NCI-H748 (cell line): ENCODE data around the gene PDGFD.
A peak's percentile ranks its signal among the peaks of the same experiment; 100 is the strongest.

Experiments
- DNase-seq: peaks from one replicate; lab custom pipeline; 2025; ENCODE audit not compliant: unreplicated experiment; lab: John Stamatoyannopoulos, UW

The PDGFD gene

DNA sequence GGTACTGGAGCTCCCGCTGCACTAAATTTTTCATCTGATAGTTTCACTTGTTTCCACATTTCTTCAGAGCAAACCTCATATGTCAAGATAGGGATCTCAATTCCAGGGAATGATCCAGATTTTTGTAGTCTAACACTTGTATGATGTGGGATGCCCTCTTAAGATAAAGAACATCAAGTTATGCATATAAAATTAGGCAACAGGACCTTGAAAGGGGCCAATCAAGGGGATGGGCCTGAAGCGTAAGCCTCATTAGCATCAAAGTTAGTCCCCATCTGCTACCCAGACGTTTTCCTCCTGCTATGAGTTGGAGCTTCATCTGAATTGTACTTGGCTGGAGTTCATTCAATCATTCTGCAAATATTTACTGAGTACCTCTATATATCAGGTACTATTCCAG, 17.5 kb downstream of the PDGFD start:
- DNase-seq = peak; percentile 58

GRCh38 chr11:104145062-104145461, 18.9 kb downstream of the PDGFD start:
- DNase-seq = no peak

DNA sequence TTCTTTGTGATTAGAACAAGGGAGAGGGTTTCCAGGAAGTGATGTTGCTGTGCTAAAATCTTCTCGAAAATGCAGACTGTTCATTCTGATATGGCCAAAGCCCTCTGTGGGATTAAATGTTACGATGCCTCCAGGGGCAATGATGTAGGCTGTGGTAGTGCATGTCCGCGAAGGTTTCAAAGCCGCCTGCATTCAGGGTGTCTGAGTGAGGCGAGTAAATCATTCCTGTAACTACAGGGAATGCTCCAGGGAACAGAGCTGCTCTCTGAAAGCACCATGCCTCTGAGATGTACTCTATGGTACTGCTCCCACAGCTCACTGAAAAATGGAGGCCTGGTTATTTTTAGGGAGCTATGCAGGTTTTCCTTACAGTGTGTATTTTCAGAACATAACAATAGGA, 21.2 kb downstream of the PDGFD start:
- DNase-seq = no peak

DNA sequence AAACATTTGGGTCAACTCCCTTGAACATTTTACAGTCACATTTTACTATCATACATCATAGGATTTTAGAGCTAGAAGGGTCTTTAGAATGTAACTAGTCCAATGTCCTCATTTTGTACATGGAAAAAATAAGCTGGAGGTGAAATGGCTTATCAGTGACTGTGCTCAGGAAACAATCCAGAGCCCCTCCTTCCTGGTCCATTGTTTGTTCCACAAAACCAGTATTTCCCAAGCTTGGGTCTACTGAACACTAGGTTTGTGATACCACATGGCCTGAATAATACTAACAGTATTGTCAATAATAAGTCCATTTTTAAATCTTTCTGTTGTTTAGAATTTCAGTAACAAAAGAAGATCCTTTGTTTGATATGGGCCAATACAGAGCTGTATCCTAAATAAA, 27.1 kb downstream of the PDGFD start:
- no peak for DNase-seq

DNA sequence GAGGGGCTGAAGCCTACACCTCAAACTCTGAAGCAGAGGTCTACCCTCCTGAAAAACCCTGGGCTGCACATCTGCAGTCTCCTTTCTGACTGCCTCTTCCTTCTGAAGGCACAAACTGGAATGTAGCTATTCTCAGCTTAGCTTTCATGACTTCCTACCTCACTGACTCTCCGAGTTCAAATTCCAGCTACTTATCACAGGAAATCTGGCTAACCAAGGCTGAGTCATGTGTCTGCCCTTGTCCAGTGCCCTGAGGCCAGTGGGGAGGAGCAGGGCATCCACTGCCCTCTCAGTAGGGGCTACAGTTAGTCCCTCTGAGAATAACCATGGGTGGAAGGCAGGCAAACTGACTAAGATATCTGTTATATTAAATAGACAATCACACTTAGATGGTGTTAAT, 29.2 kb downstream of the PDGFD start:
- DNase-seq = no peak

DNA sequence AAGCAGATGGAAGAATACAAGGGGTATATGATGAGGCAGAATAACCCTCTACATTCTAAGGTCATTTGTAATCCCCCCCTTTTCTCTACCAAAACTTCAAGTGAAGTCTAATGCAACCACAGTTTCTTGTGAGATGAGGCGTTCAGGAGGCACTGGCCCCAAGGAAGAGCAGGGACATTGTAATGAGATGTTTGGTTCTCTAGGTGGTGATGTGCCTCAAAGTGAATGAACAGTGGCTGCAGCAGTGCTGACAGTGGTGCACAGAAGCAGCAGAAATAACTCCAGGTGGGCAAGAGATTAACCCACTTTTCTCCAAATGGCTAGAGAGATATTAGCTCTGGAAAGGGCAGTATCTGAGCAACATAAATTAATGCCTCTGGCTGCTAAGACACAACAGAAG, 33.8 kb downstream of the PDGFD start:
- DNase-seq = no peak

GRCh38 chr11:104129145-104129544, 34.8 kb downstream of the PDGFD start:
- DNase-seq = no peak

- no peak for DNase-seq
Measured at GRCh38 chr11:104127828-104128227, 36.1 kb downstream of the PDGFD start.

DNA sequence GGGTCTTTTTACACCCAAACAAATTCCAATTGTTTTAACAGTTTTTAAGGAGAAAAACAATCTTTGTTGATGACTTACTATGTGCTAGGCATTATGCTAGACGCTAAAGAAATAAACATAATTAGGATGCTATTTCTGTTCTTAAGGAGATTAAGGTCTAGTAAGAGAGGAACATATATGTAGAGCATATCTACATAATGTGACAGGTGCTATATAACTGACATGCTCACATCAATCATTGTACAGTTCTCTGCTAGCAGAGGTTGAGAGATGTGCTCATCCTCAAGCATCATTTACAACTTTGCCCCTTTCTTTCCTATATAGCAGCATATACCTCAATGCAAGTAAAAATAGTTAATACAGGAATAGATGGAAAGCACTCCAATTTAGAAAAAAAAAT, 37.5 kb downstream of the PDGFD start:
- no peak for DNase-seq

DNA sequence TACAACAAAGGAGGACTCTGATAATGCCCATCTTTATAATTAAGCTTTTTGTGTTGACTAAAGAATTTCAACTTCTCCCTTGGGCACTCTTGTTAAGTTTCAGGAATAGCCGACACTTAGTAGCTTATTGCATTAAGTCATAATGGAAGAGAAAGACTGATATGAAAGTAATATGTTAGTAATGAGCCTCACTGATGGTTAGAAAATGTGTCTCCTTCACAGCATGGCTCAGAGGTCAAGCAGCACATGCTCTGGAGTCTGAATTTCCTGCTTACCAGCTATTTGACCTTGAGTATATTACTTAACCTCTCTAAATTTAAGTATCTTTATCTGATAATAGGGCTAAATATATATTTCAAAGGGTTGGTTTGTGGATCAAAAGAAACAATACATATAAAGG, 39.0 kb downstream of the PDGFD start:
- no peak for DNase-seq

DNA sequence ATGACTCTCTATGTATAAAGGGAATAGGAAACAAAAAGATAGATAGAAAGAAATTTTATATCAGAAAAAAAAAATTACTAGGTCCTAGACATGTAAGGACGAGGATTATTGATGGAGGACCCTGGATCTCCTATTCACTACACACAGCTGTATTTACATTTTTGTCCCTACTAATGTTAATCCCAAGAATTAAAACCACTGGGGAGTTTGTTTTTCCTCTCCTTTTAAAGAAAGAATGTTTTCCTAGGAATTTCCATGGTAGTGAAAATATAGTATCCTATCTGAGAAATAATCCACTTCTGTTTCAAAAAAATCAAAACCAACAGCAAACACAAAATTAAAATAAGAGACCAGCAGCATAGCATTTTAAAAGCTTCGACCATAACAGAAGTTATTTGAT, 41.1 kb downstream of the PDGFD start:
- no peak for DNase-seq

DNA sequence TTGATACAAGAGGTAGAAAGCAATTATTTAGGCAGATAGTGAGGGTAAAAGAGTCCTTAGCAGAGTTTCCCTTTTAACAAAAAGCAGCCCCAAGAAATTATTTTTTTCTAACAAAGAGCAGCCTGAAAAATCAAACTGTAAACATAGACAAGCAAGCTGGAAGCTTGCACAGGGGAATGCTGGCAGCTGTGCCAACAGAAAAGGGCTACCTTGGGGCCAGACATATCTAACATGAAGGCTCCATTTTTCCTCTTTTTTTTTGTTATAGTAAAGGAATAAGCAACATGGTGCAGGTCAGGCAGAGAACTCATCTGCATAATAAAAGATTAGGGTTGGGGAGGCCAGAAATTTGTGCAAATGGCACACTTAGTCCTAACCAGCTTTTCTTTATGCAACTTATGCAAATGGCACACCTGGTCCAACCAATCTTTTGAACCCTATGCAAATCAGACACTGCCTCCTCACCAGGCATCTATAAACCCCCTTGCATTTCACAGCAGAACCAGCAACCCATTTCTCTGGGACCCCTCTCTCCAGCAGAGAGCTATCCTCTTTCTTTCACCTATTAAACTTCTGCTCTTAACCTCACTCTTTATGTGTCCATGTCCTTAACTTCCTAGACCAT, 41.8 kb downstream of the PDGFD start:
- peak; percentile 23 for DNase-seq

DNA sequence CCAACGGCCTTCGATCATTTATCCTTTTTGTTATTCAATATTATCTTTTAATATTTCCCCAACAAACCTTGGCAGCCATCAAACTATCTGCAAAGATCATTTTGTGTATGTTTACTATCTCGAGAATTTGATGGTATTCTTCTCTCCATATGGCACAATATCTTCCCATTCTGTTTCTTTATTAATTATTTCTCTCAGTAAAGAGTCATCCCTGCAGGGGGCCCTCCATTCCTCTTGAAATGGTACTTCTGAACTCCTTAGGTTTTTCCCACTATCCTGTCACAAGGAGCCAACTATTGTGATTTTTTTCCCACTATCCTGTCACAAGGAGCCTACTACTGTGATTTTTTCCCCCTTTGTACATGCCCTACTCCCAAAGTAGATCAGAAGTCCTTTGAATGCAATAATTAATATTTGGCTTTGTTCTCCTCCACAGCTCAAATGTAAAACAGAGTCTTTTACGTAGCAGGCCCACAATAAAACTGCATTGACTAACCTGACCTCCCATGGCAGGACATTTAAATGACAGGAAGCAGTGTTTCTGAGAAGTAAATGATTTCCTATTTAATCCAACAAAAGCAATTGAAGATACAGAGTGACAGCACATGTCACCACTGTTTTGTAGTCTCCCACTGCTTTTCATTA, 43.3 kb downstream of the PDGFD start:
- peak; percentile 50 for DNase-seq

GRCh38 chr11:104118105-104118744, 45.7 kb downstream of the PDGFD start:
- DNase-seq = no peak

DNA sequence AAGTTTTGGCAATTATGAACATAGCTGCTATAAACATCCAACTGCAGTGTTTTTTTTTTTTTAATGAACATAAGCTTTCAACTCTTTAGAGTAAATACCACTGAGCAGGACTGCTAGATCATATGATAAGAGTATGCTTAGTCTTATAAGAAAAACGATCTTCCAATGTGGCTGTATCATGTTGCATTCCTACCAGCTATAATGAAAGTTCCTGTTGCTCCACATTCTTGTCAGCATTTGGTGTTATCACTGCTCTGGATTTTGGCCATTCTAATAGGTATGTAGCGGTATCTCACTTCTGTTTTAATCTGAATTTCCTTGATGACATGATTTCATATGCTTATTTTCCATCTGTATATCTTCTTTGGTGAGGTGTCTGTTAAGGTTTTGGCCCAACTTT, 50.4 kb downstream of the PDGFD start:
- no peak for DNase-seq

DNA sequence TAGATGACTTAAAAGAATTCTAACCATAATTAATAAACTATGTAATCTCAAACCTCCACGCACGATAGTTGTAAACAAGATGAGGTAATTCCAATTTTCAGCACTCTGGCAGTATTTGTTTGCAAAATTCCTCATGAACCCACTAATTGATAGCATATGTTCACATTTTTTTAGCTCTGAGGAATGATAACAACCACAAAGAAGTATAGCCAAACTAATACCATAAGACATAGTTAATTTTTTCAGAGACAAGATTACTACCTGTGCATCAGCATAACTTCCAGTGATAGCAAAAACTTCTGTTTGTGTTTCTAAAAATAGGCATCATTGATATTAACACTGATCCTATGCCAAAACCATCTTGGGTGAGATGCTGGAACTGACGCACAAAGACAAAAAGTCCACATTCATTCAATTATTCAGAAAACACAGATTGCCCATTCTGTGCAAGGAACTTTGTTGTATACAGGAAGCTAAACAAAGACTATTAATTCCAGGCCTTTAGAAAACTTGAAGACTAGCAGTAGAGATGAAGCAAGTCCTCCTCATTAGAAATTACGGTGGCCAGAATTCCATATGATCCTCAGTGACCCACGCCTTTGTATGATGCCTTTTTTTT, 57.7 kb downstream of the PDGFD start:
- no peak for DNase-seq

- DNase-seq = no peak
Measured at GRCh38 chr11:104105155-104105554, 58.8 kb downstream of the PDGFD start.

- DNase-seq = no peak
Measured at GRCh38 chr11:104104664-104105063, 59.3 kb downstream of the PDGFD start.

GRCh38 chr11:104104201-104104600, 59.7 kb downstream of the PDGFD start:
- no peak for DNase-seq

DNA sequence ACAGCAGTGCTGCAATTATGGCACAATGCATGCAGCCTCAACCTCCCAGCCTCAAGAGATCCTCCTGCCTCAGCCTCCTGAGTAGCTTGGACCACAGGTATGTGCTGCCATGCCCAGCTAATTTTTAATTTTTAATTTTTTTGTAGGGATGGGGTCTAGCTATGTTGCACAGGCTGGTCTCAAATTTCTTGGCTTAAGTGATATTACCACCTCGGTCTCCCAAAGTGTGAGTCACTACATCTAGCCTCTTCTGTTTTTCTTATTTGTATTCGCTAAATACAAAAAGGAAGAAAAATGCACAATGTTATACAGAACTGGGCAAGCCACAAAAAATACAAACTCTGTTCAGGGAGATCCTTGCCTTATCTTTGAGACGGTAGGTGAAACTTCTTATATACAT, 65.4 kb downstream of the PDGFD start:
- no peak for DNase-seq

GRCh38 chr11:104098132-104098531, 65.8 kb downstream of the PDGFD start:
- DNase-seq = no peak

DNA sequence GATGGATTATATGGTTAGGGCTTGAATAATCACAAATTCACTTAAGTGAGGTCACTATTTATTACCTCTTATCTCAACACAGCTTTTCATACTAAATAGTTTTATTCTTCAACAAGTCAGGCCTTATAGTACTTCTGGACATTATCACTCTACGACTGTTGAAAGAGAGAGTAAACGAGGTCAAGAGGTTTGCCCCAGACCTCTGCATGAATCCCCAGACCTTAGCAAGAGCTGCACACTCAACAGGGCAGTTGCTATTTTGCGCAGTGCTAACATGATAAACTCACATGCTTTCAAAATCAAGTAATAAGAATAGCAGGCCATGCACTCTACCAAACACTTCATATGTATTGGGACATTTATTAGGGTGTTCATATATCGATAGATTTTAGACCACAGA, 67.0 kb downstream of the PDGFD start:
- no peak for DNase-seq
